Measurements from ENCODE around the gene SNX25. TPM values are rescaled to one million over a fixed set of nuclear protein-coding genes. Genes with fewer than 3 reads are reported as not detected.
A peak's percentile ranks its signal among the peaks of the same experiment; 100 is the strongest.

SNX25 gene
- polyA plus RNA-seq, 1 donor (not counting 4 experiments of a cell fraction or from before 2014, with no cell fraction given) = 5.0 TPM

DNA sequence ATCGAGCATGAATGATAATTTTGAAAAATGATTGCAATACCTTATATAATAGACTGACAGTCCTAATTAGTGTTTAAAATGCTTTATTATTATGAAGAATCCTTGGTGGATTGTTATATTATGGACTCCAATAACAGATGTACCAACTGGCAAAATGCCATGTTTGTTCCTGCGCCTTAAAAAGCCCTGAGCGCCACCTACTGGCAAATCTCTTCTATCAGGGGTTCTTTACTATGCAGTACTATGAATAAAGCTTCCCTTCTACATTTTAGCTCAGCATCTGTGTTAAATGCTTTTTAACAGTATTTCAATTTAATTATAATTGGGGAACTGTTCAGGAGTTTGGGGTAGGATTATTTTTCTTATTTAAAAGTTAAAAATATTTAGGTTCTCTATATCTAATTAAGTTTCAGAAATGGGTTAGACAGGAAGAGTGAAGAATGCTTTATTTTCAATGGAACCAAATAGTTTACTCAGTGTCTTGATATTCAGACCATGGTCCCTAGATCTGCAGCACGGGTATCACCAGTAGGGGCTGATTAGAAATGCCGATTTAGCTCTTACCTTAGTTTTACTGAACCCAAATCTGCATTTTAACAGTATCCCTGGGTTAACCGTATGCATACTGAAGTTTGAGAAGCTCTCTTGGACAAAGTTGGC lies 25.6 kb upstream of the SNX25 start:
- peak; percentile 67 for FAIRE-seq
- H3K79me2 ChIP-seq (ENCODE audit: control insufficient read depth, insufficient read depth, low read length) = peaks cover 44% of the 10 kb centered on the region

DNA sequence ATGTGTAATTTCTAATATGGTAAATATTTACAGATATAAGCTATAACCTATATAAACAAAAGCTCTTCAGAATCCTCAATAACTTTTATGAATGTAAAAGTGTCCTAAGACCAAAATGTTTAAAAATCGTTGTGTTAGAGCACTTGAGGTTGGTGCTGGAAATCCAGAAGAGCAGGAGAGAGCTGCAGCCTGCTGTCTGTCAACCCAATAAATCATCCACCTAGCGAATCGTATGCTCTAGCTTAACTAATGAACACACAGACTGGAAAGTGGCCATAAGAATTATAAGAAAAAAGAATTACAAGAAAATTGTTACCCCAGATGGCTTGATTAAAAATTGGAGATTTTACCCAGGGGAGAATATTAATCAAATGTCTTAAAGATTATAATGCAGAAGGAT lies 22.6 kb upstream of the SNX25 start:
- TF ChIP-seq, protein P1, sequence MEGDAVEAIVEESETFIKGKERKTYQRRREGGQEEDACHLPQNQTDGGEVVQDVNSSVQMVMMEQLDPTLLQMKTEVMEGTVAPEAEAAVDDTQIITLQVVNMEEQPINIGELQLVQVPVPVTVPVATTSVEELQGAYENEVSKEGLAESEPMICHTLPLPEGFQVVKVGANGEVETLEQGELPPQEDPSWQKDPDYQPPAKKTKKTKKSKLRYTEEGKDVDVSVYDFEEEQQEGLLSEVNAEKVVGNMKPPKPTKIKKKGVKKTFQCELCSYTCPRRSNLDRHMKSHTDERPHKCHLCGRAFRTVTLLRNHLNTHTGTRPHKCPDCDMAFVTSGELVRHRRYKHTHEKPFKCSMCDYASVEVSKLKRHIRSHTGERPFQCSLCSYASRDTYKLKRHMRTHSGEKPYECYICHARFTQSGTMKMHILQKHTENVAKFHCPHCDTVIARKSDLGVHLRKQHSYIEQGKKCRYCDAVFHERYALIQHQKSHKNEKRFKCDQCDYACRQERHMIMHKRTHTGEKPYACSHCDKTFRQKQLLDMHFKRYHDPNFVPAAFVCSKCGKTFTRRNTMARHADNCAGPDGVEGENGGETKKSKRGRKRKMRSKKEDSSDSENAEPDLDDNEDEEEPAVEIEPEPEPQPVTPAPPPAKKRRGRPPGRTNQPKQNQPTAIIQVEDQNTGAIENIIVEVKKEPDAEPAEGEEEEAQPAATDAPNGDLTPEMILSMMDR (optimal IDR thresholded peaks at IDR 0.05 in 1 of 3, IDR thresholded peaks at IDR 0.05 in 1 of 3, conservative IDR thresholded peaks at IDR 0.05 in 1 of 3; ENCODE audit: extremely low read depth in 1 of 3, insufficient read depth in 2 of 3, low read length in 3 of 3) = no peak
- no peak for TF ChIP-seq EZH2 (IDR thresholded peaks at IDR 0.05; ENCODE audit: low read length)
- FAIRE-seq (no peak), DNase-seq (ENCODE audit: low read depth, low spot score) (no peak)
- Histone ChIP-seq H3K4me1 (ENCODE audit: control insufficient read depth, extremely low read depth, insufficient read depth, low read length) (peaks cover under 1% of the 10 kb centered on the region), H3K27me3 (ENCODE audit: control insufficient read depth, extremely low read depth, insufficient read depth, low read length) (no peaks in the 10 kb centered on the region), H4K20me1 (ENCODE audit: control insufficient read depth, extremely low read depth, insufficient read depth, low read length) (peaks cover 6% of the 10 kb centered on the region), H3K27ac (ENCODE audit: control insufficient read depth, insufficient read depth, low read length) (no peak overlapping the region), H3K9me3 (ENCODE audit: control insufficient read depth, low read depth, low read length) (no peaks in the 10 kb centered on the region), H3K36me3 (ENCODE audit: control insufficient read depth in 2 of 2, extremely low read depth in 1 of 2, insufficient read depth in 2 of 2, low read length in 2 of 2) (peaks cover 2 to 14% of the 10 kb centered on the region in 2 experiments), H3K79me2 (ENCODE audit: control insufficient read depth, insufficient read depth, low read length) (peaks cover 39% of the 10 kb centered on the region), H3K9ac (ENCODE audit: control insufficient read depth, extremely low read depth, insufficient read depth, low read length) (no peak overlapping the region), H3K9me1 (ENCODE audit: control insufficient read depth, extremely low read depth, insufficient read depth, low read length) (no peaks in the 10 kb centered on the region), H2AFZ (ENCODE audit: control insufficient read depth, low read length) (no peak overlapping the region), H3K4me3 (ENCODE audit: control insufficient read depth in 2 of 3, extremely low read depth in 1 of 3, insufficient read depth in 2 of 3, low read depth in 1 of 3, low read length in 3 of 3) (no peak overlapping the region), H3K4me2 (ENCODE audit: control insufficient read depth, extremely low read depth, insufficient read depth, low read depth, low read length) (no peak overlapping the region)
- dilution Hi-C loops (cut with MboI; ENCODE audit: extremely low pct_ligation_motif_present, low sequenced_read_pairs) = no loop called here

More for the DNA sequence above, 25.6 kb upstream of the SNX25 start:
- no peak overlapping the region for H3K9ac ChIP-seq (ENCODE audit: control insufficient read depth, extremely low read depth, insufficient read depth, low read length)
- dilution Hi-C loops (cut with MboI; ENCODE audit: extremely low pct_ligation_motif_present, low sequenced_read_pairs) = no loop called here
- no peaks in the 10 kb centered on the region for H3K27me3 ChIP-seq (ENCODE audit: control insufficient read depth, extremely low read depth, insufficient read depth, low read length)
- H2AFZ ChIP-seq (ENCODE audit: control insufficient read depth, low read length) = no peak overlapping the region
- TF ChIP-seq, protein P1 (optimal IDR thresholded peaks at IDR 0.05 in 1 of 3, IDR thresholded peaks at IDR 0.05 in 1 of 3, conservative IDR thresholded peaks at IDR 0.05 in 1 of 3; ENCODE audit: extremely low read depth in 1 of 3, insufficient read depth in 2 of 3, low read length in 3 of 3) = peak; percentile 59 to 69 (median 63)
- TF ChIP-seq EZH2 (IDR thresholded peaks at IDR 0.05; ENCODE audit: low read length) = no peak
- no peaks in the 10 kb centered on the region for H3K9me3 ChIP-seq (ENCODE audit: control insufficient read depth, low read depth, low read length)
- no peak overlapping the region for H3K4me2 ChIP-seq (ENCODE audit: control insufficient read depth, extremely low read depth, insufficient read depth, low read depth, low read length)
- no peak overlapping the region for H3K27ac ChIP-seq (ENCODE audit: control insufficient read depth, insufficient read depth, low read length)
- DNase-seq (ENCODE audit: low read depth, low spot score) = peak; percentile 52
- no peaks in the 10 kb centered on the region for H3K9me1 ChIP-seq (ENCODE audit: control insufficient read depth, extremely low read depth, insufficient read depth, low read length)
- H3K36me3 ChIP-seq (ENCODE audit: control insufficient read depth in 2 of 2, extremely low read depth in 1 of 2, insufficient read depth in 2 of 2, low read length in 2 of 2) = peaks cover 2 to 9% of the 10 kb centered on the region in 2 experiments
- H4K20me1 ChIP-seq (ENCODE audit: control insufficient read depth, extremely low read depth, insufficient read depth, low read length) = peaks cover 6% of the 10 kb centered on the region
- H3K4me3 ChIP-seq (ENCODE audit: control insufficient read depth in 2 of 3, extremely low read depth in 1 of 3, insufficient read depth in 2 of 3, low read depth in 1 of 3, low read length in 3 of 3) = no peak overlapping the region
- peaks cover 2% of the 10 kb centered on the region for H3K4me1 ChIP-seq (ENCODE audit: control insufficient read depth, extremely low read depth, insufficient read depth, low read length)
